Esophagus muscularis mucosa (tissue), 4 donors: Measurements from ENCODE around the gene ACIN1.

Experiments used
- EP300 ChIP-seq: sonication (generic); formaldehyde crosslinking; IDR thresholded peaks from one replicate; pipeline ENCODE4 v1.6.1; 2017; ENCODE audit warnings: antibody characterized with exemption
- POLR2A ChIP-seq: fragments of 450-650 bp; IDR thresholded peaks from one replicate; pipeline ENCODE4 v1.6.1; 2017; ENCODE audit warnings: antibody characterized with exemption, moderate library complexity, mild to moderate bottlenecking, low read depth
- POLR2AphosphoS5 ChIP-seq, 2 donors: sonication (generic); formaldehyde crosslinking; IDR thresholded peaks; one replicate each; pipeline ENCODE4 v1.6.1; 2017; ENCODE audit warnings: antibody characterized with exemption in 2 of 2
- TF ChIP-seq, protein P1 (sequence below), 3 experiments: fragments of 200-600 bp in 2 of 3; fragments of 450-650 bp in 1 of 3; sonication (generic) in 2 of 3; IDR thresholded peaks; one replicate each; pipeline ENCODE4 v1.5.1; 2017 to 2019; ENCODE audit warnings: antibody characterized with exemption in 3 of 3, mild to moderate bottlenecking in 2 of 3, moderate library complexity in 1 of 3

- TF ChIP-seq, protein P1, sequence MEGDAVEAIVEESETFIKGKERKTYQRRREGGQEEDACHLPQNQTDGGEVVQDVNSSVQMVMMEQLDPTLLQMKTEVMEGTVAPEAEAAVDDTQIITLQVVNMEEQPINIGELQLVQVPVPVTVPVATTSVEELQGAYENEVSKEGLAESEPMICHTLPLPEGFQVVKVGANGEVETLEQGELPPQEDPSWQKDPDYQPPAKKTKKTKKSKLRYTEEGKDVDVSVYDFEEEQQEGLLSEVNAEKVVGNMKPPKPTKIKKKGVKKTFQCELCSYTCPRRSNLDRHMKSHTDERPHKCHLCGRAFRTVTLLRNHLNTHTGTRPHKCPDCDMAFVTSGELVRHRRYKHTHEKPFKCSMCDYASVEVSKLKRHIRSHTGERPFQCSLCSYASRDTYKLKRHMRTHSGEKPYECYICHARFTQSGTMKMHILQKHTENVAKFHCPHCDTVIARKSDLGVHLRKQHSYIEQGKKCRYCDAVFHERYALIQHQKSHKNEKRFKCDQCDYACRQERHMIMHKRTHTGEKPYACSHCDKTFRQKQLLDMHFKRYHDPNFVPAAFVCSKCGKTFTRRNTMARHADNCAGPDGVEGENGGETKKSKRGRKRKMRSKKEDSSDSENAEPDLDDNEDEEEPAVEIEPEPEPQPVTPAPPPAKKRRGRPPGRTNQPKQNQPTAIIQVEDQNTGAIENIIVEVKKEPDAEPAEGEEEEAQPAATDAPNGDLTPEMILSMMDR (IDR thresholded peaks at IDR 0.05): no peak
- TF ChIP-seq POLR2AphosphoS5 (IDR thresholded peaks at IDR 0.05) (no peak), POLR2A (no peak), EP300 (no peak)
Observed at GRCh38 chr14:23114120-23114458, 19.2 kb upstream of the ACIN1 start.
